Cardiac muscle cell (in vitro differentiated cells and primary cell): ENCODE data around the gene ZNF345. TPM values are rescaled to one million over a fixed set of nuclear protein-coding genes. Genes with fewer than 3 reads are reported as not detected.

Source experiments
- DNase-seq, 2 donors: peaks; one replicate each; pipeline versions ENCODE4 v3.0.0 to v3.0.0-alpha.2; 2010 to 2017; ENCODE audit warnings: low read depth in 1 of 2, low spot score in 1 of 2
- H3K27ac ChIP-seq: fragments of 200-600 bp; sonication (generic); 2 replicates; pipeline ENCODE4 v1.5.1; 2016
- H3K27me3 ChIP-seq: fragments of 200-600 bp; sonication (generic); 2 replicates; pipeline ENCODE4 v1.6.0; 2016; ENCODE audit warnings: control low read depth
- H3K36me3 ChIP-seq: fragments of 200-600 bp; sonication (generic); 2 replicates; pipeline ENCODE4 v1.5.1; 2016; ENCODE audit warnings: control low read depth
- H3K4me1 ChIP-seq: fragments of 200-600 bp; sonication (generic); 2 replicates; pipeline ENCODE4 v1.8.1; 2017; ENCODE audit warnings: low read depth, mild to moderate bottlenecking, mixed run types
- H3K4me3 ChIP-seq: fragments of 200-600 bp; sonication (generic); 2 replicates; pipeline ENCODE4 v1.5.1; 2016; ENCODE audit warnings: mild to moderate bottlenecking
- H3K9me3 ChIP-seq: fragments of 200-600 bp; sonication (generic); 2 replicates; pipeline ENCODE4 v1.5.1; 2017; ENCODE audit warnings: low read depth, mild to moderate bottlenecking, control low read depth
- CTCF ChIP-seq: IDR thresholded peaks from 2 replicates; pipeline ENCODE4 v1.5.1; 2012; ENCODE audit warnings: low read depth, mild to moderate bottlenecking, low read length
- polyA plus RNA-seq: library from polyadenylated mRNA; unstranded; fragments of >200 nt; fragmentation: Nextera tagmentation; extraction: Ambion mirVana; gene quantifications from 2 replicates; pipeline ENCODE4 v1.2.1, GENCODE V29; 2016
- total RNA-seq: library from RNA; depleted of rRNA; stranded (reverse); fragments of >200 nt; gene quantifications from 2 replicates; pipeline ENCODE4 v1.2.3, GENCODE V29; 2016

Gene ZNF345
- total and polyA plus RNA-seq, 2 experiments from 2014 or later = 2.5 to 10.7 TPM

GRCh38 chr19:36833430-36833829 lies 17.2 kb upstream of the ZNF345 start:
- Histone ChIP-seq H3K36me3 (no peaks in the 10 kb centered on the region), H3K9me3 (no peaks in the 10 kb centered on the region), H3K27ac (no peak overlapping the region), H3K27me3 (no peaks in the 10 kb centered on the region), H3K4me1 (no peaks in the 10 kb centered on the region), H3K4me3 (no peak overlapping the region)
- no peak for DNase-seq
- no peak for TF ChIP-seq CTCF

- H3K27me3 ChIP-seq = no peaks in the 10 kb centered on the region
- H3K36me3 ChIP-seq = no peaks in the 10 kb centered on the region
- H3K9me3 ChIP-seq = no peaks in the 10 kb centered on the region
- H3K27ac ChIP-seq = peak overlapping the region; percentile 97
- peak; percentile 6 to 8 for DNase-seq
- TF ChIP-seq CTCF = no peak
- peak overlapping the region; percentile 79 for H3K4me3 ChIP-seq
- no peaks in the 10 kb centered on the region for H3K4me1 ChIP-seq
Observed at GRCh38 chr19:36837176-36837905, 13.3 kb upstream of the ZNF345 start.

- peak within 1 kb of the TSS; percentile 79 for H3K4me3 ChIP-seq
- no peaks in the 10 kb centered on the region for H3K4me1 ChIP-seq
- DNase-seq = peak; percentile 95
- peak within 1 kb of the TSS; percentile 97 for H3K27ac ChIP-seq
- TF ChIP-seq CTCF = no peak
- no peaks in the 10 kb centered on the region for H3K27me3 ChIP-seq
- no peaks in the 10 kb centered on the region for H3K36me3 ChIP-seq
- H3K9me3 ChIP-seq = no peaks in the 10 kb centered on the region
Observed at GRCh38 chr19:36837906-36838783, 12.5 kb upstream of the ZNF345 start, which contains the start of gene ZNF790. Gene ZNF790, minus strand, starts transcription at chr19:36838387. Its CDS starts 12,768 bp downstream, at chr19:36825619.

GRCh38 chr19:36838784-36839324 lies 11.8 kb upstream of the ZNF345 start:
- Histone ChIP-seq H3K27ac (peak overlapping the region; percentile 97), H3K36me3 (no peaks in the 10 kb centered on the region), H3K4me1 (no peaks in the 10 kb centered on the region), H3K9me3 (no peaks in the 10 kb centered on the region), H3K4me3 (peak overlapping the region; percentile 79), H3K27me3 (no peaks in the 10 kb centered on the region)
- no peak for DNase-seq
- TF ChIP-seq CTCF = no peak

- DNase-seq = no peak
- no peaks in the 10 kb centered on the region for H3K9me3 ChIP-seq
- no peaks in the 10 kb centered on the region for H3K27me3 ChIP-seq
- H3K27ac ChIP-seq = no peak overlapping the region
- no peaks in the 10 kb centered on the region for H3K36me3 ChIP-seq
- no peak for TF ChIP-seq CTCF
- H3K4me1 ChIP-seq = peaks cover 5% of the 10 kb centered on the region
- no peak overlapping the region for H3K4me3 ChIP-seq
Observed at GRCh38 chr19:36847968-36848367, 2.7 kb upstream of the ZNF345 start.
